ENCODE measurements around the gene SCN1B. TPM values are rescaled to one million over a fixed set of nuclear protein-coding genes. Genes with fewer than 3 reads are reported as not detected.
"Not testable (repeated sequence)": the region's sequence is repeated elsewhere in the genome, so short reads cannot be mapped to it uniquely, and the experiment has no call there.

Gene SCN1B
- total RNA-seq, 5 donors from 2014 or later (not counting 1 experiment from before 2014, with no cell fraction given), result 1.1 to 4.3 (median 3.7) TPM

- H3K4me1 ChIP-seq (ENCODE audit: control insufficient read depth in 1 of 2, extremely low read depth in 1 of 2, insufficient read depth in 2 of 2, low read length in 2 of 2), result peaks cover 5 to 7% of the 10 kb centered on the region in 2 experiments
- no peaks in the 10 kb centered on the region for H3K9me3 ChIP-seq
- H3K4me3 Mint-ChIP-seq, result no peak overlapping the region
- peaks cover 17 to 70% (median 55%) of the 10 kb centered on the region in 3 donors for H3K4me1 Mint-ChIP-seq
- ATAC-seq (replicated peaks in 1 of 4), result no peak
- ChIA-PET POLR2A (no interaction called here), CTCF (interaction anchor here (0.6 to 1.0 kb wide), 2 partner anchors 25 to 944 kb away, joined by 5 read pairs; no protein-coding TSS in a partner anchor)
- DNase-seq, result no peak
- H3K9me3 Mint-ChIP-seq, result no peaks in the 10 kb centered on the region
- H3K36me3 Mint-ChIP-seq, result no peaks in the 10 kb centered on the region
- no peak overlapping the region for H3K4me3 ChIP-seq (ENCODE audit: control insufficient read depth in 1 of 2, extremely low read depth in 1 of 2, low read length in 1 of 2)
- no CpG with 5 or more reads among the region's 6 CpGs for WGBS (ENCODE audit: insufficient coverage)
- no peaks in the 10 kb centered on the region for H3K27me3 ChIP-seq (replicated peaks in 1 of 2; ENCODE audit: control insufficient read depth in 2 of 2, extremely low read depth in 1 of 2, insufficient read depth in 2 of 2, low read length in 1 of 2)
- no peak overlapping the region for H3K27ac ChIP-seq (ENCODE audit: low read length)
- H3K27me3 Mint-ChIP-seq, result no peaks in the 10 kb centered on the region
- H3K36me3 ChIP-seq (ENCODE audit: control insufficient read depth in 2 of 2, extremely low read depth in 1 of 2, insufficient read depth in 1 of 2, low read length in 1 of 2), result no peaks in the 10 kb centered on the region
- peak overlapping the region in 1 of 2 donors; percentile 73 for H3K27ac Mint-ChIP-seq
Observed at GRCh38 chr19:34989298-34989697, 41.0 kb upstream of the SCN1B start.

GRCh38 chr19:34990578-34991192 is 39.6 kb upstream of the SCN1B start:
- ATAC-seq (replicated peaks in 1 of 4) (no peak), DNase-seq (no peak)
- Histone ChIP-seq H3K4me3 (ENCODE audit: control insufficient read depth in 1 of 2, extremely low read depth in 1 of 2, low read length in 1 of 2) (no peak overlapping the region), H3K27ac (ENCODE audit: low read length) (no peak overlapping the region), H3K9me3 (no peaks in the 10 kb centered on the region), H3K4me1 (ENCODE audit: control insufficient read depth in 1 of 2, extremely low read depth in 1 of 2, insufficient read depth in 2 of 2, low read length in 2 of 2) (peaks cover 3% of the 10 kb centered on the region in 2 experiments), H3K27me3 (replicated peaks in 1 of 2; ENCODE audit: control insufficient read depth in 2 of 2, extremely low read depth in 1 of 2, insufficient read depth in 2 of 2, low read length in 1 of 2) (no peaks in the 10 kb centered on the region), H3K36me3 (ENCODE audit: control insufficient read depth in 2 of 2, extremely low read depth in 1 of 2, insufficient read depth in 1 of 2, low read length in 1 of 2) (no peaks in the 10 kb centered on the region)
- Mint-ChIP-seq H3K27me3 (no peaks in the 10 kb centered on the region), H3K4me3 (no peak overlapping the region), H3K9me3 (no peaks in the 10 kb centered on the region), H3K27ac (peak overlapping the region in 1 of 2 donors; percentile 9), H3K4me1 (peaks cover 10 to 74% (median 50%) of the 10 kb centered on the region in 3 donors), H3K36me3 (no peaks in the 10 kb centered on the region)
- ChIA-PET POLR2A (no interaction called here), CTCF (interaction anchor here in 1 of 2 donors (0.6 kb wide), 1 partner anchor 18 kb away, joined by 3 read pairs; no protein-coding TSS in a partner anchor)
- 43% methylated on average over 10 of the region's 13 CpGs for WGBS (ENCODE audit: insufficient coverage)

GRCh38 chr19:34991542-34992333 is 38.5 kb upstream of the SCN1B start:
- Histone ChIP-seq H3K27ac (ENCODE audit: low read length) (no peak overlapping the region), H3K4me3 (ENCODE audit: control insufficient read depth in 1 of 2, extremely low read depth in 1 of 2, low read length in 1 of 2) (no peak overlapping the region), H3K9me3 (no peaks in the 10 kb centered on the region), H3K4me1 (ENCODE audit: control insufficient read depth in 1 of 2, extremely low read depth in 1 of 2, insufficient read depth in 2 of 2, low read length in 2 of 2) (peaks cover 9 to 10% of the 10 kb centered on the region in 2 experiments), H3K27me3 (replicated peaks in 1 of 2; ENCODE audit: control insufficient read depth in 2 of 2, extremely low read depth in 1 of 2, insufficient read depth in 2 of 2, low read length in 1 of 2) (no peaks in the 10 kb centered on the region), H3K36me3 (ENCODE audit: control insufficient read depth in 2 of 2, extremely low read depth in 1 of 2, insufficient read depth in 1 of 2, low read length in 1 of 2) (no peaks in the 10 kb centered on the region)
- CTCF ChIA-PET, result no interaction called here
- WGBS (ENCODE audit: insufficient coverage), result 100% methylated on average over 1 of the region's 8 CpGs
- H3K4me3 Mint-ChIP-seq, result peak overlapping the region in 2 of 3 donors; percentile 46 to 63
- no peaks in the 10 kb centered on the region for H3K9me3 Mint-ChIP-seq
- DNase-seq, result no peak
- no peak for ATAC-seq (replicated peaks in 1 of 4)
- H3K36me3 Mint-ChIP-seq, result no peaks in the 10 kb centered on the region
- H3K27ac Mint-ChIP-seq, result peak overlapping the region in 1 of 2 donors; percentile 85
- H3K4me1 Mint-ChIP-seq, result peaks cover 17 to 79% (median 57%) of the 10 kb centered on the region in 3 donors
- POLR2A ChIA-PET, result interaction anchor here in 1 of 2 donors (0.7 kb wide), 1 partner anchor 21 kb away, joined by 3 read pairs; no protein-coding TSS in a partner anchor
- no peaks in the 10 kb centered on the region for H3K27me3 Mint-ChIP-seq

- CTCF ChIA-PET; H3K36me3 Mint-ChIP-seq; H3K4me3 ChIP-seq (ENCODE audit: control insufficient read depth in 1 of 2, extremely low read depth in 1 of 2, low read length in 1 of 2); H3K27ac ChIP-seq (ENCODE audit: low read length); H3K27me3 ChIP-seq (replicated peaks in 1 of 2; ENCODE audit: control insufficient read depth in 2 of 2, extremely low read depth in 1 of 2, insufficient read depth in 2 of 2, low read length in 1 of 2); H3K36me3 ChIP-seq (ENCODE audit: control insufficient read depth in 2 of 2, extremely low read depth in 1 of 2, insufficient read depth in 1 of 2, low read length in 1 of 2); H3K9me3 ChIP-seq; H3K27me3 Mint-ChIP-seq; H3K9me3 Mint-ChIP-seq: not testable (repeated sequence)
- POLR2A ChIA-PET, result interaction anchor here in 1 of 2 donors (0.7 kb wide), 1 partner anchor 20 kb away, joined by 3 read pairs; no protein-coding TSS in a partner anchor
- H3K4me1 ChIP-seq (ENCODE audit: control insufficient read depth in 1 of 2, extremely low read depth in 1 of 2, insufficient read depth in 2 of 2, low read length in 2 of 2), result peaks cover 13 to 18% of the 10 kb centered on the region in 2 experiments
- peaks cover 24 to 83% (median 65%) of the 10 kb centered on the region in 3 donors for H3K4me1 Mint-ChIP-seq
- 90% methylated on average over 2 of the region's 7 CpGs for WGBS (ENCODE audit: insufficient coverage)
- DNase-seq, result peak in 2 of 35 experiments; percentile 40 to 53
- peak overlapping the region in 2 of 3 donors; percentile 46 to 63 for H3K4me3 Mint-ChIP-seq
- peak in 1 of 4 experiments; percentile 73 for ATAC-seq (replicated peaks in 1 of 4)
- peak overlapping the region in 1 of 2 donors; percentile 85 for H3K27ac Mint-ChIP-seq
Observed at GRCh38 chr19:34992582-34992981, 37.7 kb upstream of the SCN1B start.

- Histone ChIP-seq H3K4me3 (ENCODE audit: control insufficient read depth in 1 of 2, extremely low read depth in 1 of 2, low read length in 1 of 2) (no peak overlapping the region), H3K27ac (ENCODE audit: low read length) (no peak overlapping the region), H3K9me3 (no peaks in the 10 kb centered on the region), H3K27me3 (replicated peaks in 1 of 2; ENCODE audit: control insufficient read depth in 2 of 2, extremely low read depth in 1 of 2, insufficient read depth in 2 of 2, low read length in 1 of 2) (no peaks in the 10 kb centered on the region), H3K4me1 (ENCODE audit: control insufficient read depth in 1 of 2, extremely low read depth in 1 of 2, insufficient read depth in 2 of 2, low read length in 2 of 2) (peaks cover 22 to 35% of the 10 kb centered on the region in 2 experiments), H3K36me3 (ENCODE audit: control insufficient read depth in 2 of 2, extremely low read depth in 1 of 2, insufficient read depth in 1 of 2, low read length in 1 of 2) (no peaks in the 10 kb centered on the region)
- ATAC-seq (replicated peaks in 1 of 4), result no peak
- Mint-ChIP-seq H3K27ac (peak overlapping the region in 1 of 2 donors; percentile 84), H3K27me3 (no peaks in the 10 kb centered on the region), H3K9me3 (no peaks in the 10 kb centered on the region), H3K4me3 (peak overlapping the region in 1 of 3 donors; percentile 3), H3K4me1 (peaks cover 38 to 82% (median 70%) of the 10 kb centered on the region in 3 donors), H3K36me3 (no peaks in the 10 kb centered on the region)
- ChIA-PET POLR2A (interaction anchor here in 1 of 2 donors (0.6 to 0.7 kb wide), 2 partner anchors 11 to 209 kb away, joined by 3 read pairs; no protein-coding TSS in a partner anchor), CTCF (no interaction called here)
- no peak for DNase-seq
- WGBS (ENCODE audit: insufficient coverage), result 88% methylated on average over 7 of the region's 9 CpGs
Observed at GRCh38 chr19:34994286-34994642, 36.0 kb upstream of the SCN1B start.

Data from T-cell (primary cell).